ENCODE data around the gene UTF1.
"Not testable (repeated sequence)": the region's sequence is repeated elsewhere in the genome, so short reads cannot be mapped to it uniquely, and the experiment has no call there.

The UTF1 gene

DNA sequence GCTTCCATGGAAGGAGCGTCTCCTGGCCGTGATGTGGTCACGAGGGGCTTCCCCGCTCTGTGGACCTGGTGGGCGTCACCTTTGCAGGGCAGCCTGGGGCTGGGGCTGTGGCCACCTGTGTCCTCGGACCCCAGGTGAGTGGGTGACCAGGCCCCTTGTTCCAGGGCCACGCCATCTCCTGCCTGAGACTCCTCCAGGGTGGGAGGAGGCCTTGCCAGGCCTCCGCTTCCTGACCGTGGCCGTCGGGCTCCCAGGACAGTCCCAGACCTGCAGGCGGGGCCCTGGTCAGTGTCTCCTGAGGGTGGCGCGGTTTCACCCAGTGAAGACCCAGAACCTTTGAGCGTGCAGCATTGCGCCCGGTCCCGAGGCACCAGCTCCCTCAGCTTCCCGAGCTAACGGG lies 20.4 kb upstream of the UTF1 start:
- DNase-seq (ENCODE audit: low spot score) = no peak

GRCh38 chr10:133210398-133211140 lies 19.4 kb upstream of the UTF1 start:
- no peak for DNase-seq (ENCODE audit: low spot score)

- DNase-seq (ENCODE audit: low spot score) = no peak
These were observed 18.7 kb upstream of the UTF1 start for GRCh38 chr10:133211141-133211830.

GRCh38 chr10:133211959-133212852 lies 17.8 kb upstream of the UTF1 start:
- no peak for DNase-seq (ENCODE audit: low spot score)

- DNase-seq (ENCODE audit: low spot score) = no peak
These were observed 17.0 kb upstream of the UTF1 start for GRCh38 chr10:133212853-133213494.

DNA sequence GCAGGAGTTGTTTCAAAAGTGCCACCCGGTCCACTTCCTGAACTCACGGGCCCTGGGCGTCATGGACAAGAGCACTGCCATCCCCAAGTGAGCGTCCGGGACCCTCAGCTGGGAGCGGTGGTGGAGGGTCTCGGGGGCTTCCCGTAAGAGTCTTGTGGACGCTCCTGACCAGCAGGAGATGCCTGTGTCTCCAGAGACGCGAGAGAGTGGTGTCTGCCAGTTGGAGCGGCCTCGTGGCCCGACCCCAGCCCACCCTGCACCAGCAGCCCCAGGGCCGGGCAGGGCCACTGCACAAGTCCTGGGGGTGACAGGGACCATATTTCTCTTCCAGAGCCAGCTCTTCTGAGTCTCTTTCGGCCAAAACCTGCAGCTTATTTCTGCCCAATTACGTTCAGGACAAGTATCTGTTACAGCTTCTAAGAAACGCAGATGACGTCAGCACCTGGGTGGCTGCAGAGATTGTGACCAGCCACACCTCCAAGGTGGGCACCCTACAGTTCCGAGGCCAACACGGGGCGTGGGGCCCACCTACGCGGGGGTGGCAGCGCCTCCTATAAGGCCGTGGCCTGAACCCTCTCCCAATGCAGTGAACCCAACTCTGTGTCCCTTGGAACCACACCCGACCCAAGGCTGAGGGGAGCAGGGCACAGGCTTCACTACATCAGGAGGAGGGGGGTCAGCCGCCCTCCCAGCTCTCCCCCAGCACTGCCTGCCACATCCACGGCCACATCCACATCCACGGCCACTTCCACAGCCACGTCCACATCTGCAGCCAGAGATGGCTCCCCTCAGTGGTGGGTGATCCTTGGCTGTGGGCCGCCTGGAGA lies 16.2 kb upstream of the UTF1 start:
- DNase-seq (ENCODE audit: low spot score) = no peak

GRCh38 chr10:133214468-133215410 lies 15.3 kb upstream of the UTF1 start:
- no peak for DNase-seq (ENCODE audit: low spot score)

DNA sequence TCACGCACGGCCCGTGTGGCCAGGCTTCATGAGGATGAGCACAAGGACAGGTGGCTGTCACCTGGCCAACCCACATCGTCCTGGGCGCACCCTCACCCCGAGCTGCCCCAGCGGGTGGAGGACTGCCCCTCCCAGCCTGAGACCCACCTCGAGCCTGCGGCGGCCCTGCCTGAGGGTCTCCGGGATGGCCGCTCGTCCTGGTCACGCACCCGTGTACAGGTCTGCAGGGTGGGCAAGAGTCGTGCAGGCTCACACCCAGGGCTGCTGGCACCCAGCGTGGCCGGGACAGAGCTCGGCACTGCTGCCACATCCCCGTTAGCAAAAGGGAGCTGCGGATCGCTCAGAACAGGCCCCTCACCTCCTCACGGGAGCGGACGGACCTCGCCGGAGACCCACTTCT lies 14.4 kb upstream of the UTF1 start:
- no peak for DNase-seq (ENCODE audit: low spot score)

DNA sequence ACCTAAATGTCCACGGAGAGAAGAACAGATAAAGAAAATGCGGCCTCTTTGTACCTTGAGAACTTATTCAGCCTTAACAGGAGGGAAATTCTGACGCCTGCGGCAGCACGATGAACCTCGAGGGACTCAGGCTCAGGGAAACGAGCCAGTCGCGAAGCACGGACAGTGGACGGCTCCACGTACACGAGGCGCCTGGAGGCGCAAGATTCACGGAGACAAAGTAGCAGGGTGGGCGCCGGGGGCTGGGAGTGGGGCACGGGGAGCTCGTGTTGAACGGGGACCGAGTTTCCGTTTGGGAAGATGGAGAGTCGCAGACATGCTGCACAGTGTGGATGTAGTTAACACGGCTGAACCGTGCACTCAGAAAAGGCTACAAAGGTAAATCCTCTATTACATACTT lies 13.2 kb upstream of the UTF1 start:
- no peak for DNase-seq (ENCODE audit: low spot score)

DNA sequence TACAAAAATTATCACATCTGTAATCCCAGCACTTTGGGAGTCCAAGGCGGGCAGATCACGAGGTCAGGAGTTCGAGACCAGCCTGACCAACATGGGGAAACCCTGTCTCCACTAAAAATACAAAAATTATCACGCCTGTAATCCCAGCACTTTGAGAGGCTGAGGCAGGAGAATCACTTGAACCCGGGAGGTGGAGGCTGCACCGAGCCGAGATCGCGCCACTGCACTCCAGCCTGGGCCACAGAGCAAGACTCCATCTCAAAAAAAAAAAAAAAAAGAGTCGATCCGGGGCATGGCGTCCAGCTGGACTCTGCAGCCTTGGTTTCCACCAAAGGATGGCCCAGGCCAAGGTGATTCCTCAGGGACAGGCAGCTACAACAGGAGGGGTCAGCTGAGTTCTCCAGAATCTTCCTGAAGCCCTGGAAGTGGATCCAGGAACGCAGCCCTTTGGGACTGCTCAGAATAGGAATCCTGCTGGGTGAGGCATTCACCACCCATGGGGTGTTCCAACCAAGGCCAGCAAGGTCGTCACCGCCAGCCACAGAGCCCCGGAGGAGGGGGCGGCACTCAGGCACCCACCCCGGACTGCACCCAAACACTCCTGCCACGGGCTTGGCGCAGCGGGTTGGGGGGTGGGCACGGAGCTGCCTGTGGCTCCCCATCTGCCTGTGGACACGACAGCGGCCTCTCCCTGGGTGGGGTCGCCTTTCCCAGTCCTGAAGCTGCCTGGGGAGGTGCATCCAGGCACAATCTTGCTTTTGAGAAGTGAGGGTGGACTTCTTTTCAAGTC lies 12.0 kb upstream of the UTF1 start:
- no peak for DNase-seq (ENCODE audit: low spot score)

DNA sequence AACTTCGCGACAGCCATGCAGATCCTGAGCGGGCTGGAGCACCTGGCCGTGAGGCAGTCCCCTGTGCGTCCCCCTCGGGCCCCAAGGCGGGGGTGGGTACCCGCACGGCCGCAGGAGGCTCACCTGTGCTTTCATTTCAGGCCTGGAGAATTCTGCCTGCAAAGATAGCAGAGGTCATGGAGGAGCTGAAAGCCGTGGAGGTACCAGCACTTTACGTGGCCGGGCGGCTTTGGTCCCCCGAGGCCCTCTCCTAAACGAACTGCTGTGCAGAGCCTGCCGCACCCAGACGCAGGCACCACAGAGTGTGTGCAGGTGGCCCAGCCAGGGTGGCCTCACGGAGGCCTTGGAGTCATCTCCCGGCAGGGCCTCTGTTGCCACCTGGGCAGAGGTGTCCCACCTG lies 11.1 kb upstream of the UTF1 start:
- no peak for DNase-seq (ENCODE audit: low spot score)

DNA sequence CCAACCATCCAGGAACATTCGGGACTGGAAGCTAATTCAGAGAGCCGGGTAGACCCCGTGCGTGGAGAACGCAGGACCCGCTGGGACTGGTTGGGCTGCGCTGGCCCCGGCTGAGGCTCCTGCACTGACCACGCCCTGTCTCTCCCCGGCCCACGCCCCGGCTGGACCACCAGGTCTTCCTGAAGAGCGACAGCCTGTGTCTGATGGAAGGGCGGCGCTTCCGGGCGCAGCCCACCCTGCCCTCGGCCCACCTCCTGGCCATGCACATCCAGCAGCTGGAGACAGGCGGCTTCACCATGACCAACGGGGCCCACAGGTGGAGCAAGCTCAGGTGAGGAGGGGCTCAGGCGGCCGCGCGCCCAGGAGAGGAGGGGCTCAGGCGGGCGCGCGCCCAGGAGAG lies 10.2 kb upstream of the UTF1 start:
- no peak for DNase-seq (ENCODE audit: low spot score)

DNA sequence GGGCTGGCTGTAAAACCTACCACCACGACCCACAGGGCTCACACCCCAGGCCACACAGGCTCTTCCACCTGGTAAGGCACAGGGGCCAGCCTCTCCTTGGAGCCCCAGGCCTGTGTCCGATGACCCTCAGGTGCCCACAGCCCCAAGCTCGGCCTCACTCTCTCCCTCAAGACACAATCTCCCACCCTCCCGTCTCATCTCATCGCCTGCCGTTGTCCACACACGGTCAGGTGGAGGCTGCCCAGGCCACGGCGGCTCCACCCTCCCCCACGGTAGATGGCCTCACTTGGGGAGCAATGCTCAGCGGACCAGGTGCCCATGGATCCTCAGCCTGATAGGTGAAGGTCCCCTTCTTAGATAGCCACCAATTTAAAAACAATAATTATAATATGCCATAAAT lies 8.7 kb upstream of the UTF1 start:
- DNase-seq (ENCODE audit: low spot score) = no peak

DNA sequence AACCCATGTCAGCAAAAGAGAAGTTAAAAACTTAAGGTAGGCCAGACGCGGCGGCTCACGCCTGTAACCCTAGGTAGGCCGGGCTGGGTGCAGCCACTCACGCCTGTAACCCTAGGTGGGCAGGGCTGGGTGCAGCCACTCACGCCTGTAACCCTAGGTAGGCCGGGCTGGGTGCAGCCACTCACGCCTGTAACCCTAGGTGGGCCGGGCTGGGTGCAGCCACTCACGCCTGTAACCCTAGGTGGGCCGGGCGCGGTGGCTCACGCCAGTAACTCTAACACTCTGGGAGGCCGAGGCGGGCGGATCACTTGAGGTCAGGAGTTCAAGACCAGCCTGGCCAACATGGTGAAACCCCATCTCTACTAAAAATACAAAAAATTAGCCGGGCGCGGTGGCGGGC lies 8.3 kb upstream of the UTF1 start:
- not testable (repeated sequence) for DNase-seq (ENCODE audit: low spot score)

- no peak for DNase-seq (ENCODE audit: low spot score)
These were observed 5.9 kb upstream of the UTF1 start for GRCh38 chr10:133224076-133224475.

DNA sequence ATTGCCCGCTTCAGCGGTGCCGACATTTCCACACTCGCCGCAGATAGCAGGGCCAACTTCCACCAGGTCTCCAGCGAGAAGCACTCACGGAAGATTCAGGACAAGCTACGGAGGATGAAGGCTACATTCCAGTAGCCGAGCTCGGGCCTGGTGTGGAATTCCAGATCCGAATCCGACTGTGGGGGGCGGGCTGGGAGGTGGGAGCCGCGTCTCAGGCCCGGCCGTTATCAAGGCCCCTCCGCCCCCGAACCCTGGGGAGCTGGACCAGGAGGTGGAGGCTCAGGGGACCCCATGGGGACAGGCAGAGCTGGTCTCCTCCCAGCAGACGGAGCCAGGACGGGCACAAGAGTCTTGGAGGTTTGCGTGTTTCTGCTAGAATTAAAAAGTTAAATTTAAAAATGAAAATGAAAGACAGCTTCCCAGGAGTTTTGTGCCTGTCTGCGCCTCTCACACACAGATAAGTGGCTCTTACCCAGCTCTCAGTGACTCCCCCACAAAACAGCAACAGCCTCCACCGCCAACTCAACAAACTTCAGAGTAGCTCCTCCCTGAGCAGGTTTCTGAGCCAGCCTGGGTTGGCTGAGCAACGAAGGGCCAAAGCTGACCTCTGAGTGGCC lies 5.2 kb upstream of the UTF1 start:
- DNase-seq (ENCODE audit: low spot score) = peak; percentile 16

GRCh38 chr10:133225707-133226191 lies 4.3 kb upstream of the UTF1 start:
- DNase-seq (ENCODE audit: low spot score) = no peak

DNA sequence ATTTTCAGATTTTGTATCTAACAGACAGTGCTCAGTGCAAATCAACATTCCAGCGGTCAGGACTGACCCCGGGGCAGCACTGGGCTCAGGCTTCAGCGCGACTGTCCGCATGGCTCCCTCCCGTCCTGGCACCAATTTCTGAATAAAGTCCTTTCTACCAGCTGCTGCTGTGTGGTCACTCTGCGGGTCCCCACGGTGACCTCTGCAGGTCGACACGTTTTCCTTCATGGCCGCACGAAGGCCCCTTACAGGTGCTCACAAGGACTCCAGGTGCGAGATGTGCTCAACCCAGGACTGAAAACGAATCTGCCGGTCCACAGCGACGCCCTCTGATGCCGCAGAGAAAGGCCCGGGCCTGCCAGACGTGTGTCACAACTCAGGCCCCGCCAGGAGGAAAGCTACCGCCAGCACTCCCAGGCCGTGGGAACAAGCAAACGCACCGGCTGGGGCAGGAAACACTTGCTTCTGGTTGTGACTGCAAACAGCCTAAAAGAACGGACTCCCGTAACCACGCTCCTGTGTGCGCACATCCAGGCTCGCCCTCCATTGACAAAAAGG lies 3.7 kb upstream of the UTF1 start:
- no peak for DNase-seq (ENCODE audit: low spot score)

Measured in globus pallidus (tissue), 1 donor.